ENCODE data around the gene PRDM7. TPM values are rescaled to one million over a fixed set of nuclear protein-coding genes. Genes with fewer than 3 reads are reported as not detected.
A peak's percentile ranks its signal among the peaks of the same experiment; 100 is the strongest.

Gene PRDM7
- total RNA-seq, 4 donors from 2014 or later: not detected

DNA sequence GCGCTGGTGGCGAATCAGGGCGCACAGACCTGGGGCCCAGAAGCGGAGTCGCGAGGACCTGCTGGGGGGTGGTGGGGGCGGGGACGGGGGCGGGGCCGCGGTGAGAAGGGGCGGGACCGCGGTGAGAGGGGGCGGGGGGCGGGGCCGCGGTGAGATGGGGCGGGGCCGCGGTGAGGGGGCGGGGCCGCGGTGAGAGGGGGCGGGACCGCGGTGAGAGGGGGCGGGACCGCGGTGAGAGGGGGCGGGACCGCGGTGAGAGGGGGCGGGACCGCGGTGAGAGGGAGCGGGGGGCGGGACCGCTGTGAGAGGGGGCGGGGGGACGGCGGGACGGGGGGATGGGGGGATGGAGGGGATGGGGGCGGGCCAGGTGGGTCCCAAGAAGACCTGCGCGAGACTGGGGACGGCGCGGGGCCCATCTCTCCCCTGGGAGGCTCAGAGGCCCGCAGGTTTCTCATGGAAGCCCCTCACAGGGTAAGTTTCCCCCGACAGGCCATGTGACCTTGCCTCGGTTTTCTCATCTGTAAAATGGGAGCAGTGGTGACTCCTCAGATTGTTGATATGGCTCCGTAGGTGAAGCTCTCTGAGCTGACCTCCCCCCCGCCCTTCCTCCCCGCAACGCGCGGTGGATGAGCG is 29.3 kb downstream of the PRDM7 start:
- H3K4me3 ChIP-seq: peak overlapping the region; percentile 11 to 50 (median 36)
- H3K9me3 ChIP-seq: no peaks in the 10 kb centered on the region
- TF ChIP-seq POLR2A (IDR thresholded peaks at IDR 0.05) (no peak), CTCF (IDR thresholded peaks at IDR 0.05) (no peak)
- no peaks in the 10 kb centered on the region for H3K36me3 ChIP-seq
- H3K4me1 ChIP-seq: peaks cover 0 to 20% (median 8%) of the 10 kb centered on the region in 4 donors
- DNase-seq: peak in 1 of 3 donors; percentile 45
- no peaks in the 10 kb centered on the region for H3K27me3 ChIP-seq
- peak overlapping the region in 1 of 4 donors; percentile 50 for H3K27ac ChIP-seq

GRCh38 chr16:90046971-90047713 is 30.0 kb downstream of the PRDM7 start:
- peak in 1 of 3 donors; percentile 61 for DNase-seq
- H3K36me3 ChIP-seq: no peaks in the 10 kb centered on the region
- peak overlapping the region; percentile 11 to 50 (median 36) for H3K4me3 ChIP-seq
- peak overlapping the region in 2 of 4 donors; percentile 8 to 50 for H3K27ac ChIP-seq
- no peaks in the 10 kb centered on the region for H3K9me3 ChIP-seq
- TF ChIP-seq CTCF (IDR thresholded peaks at IDR 0.05) (no peak), POLR2A (IDR thresholded peaks at IDR 0.05) (no peak)
- peaks cover 0 to 20% (median 8%) of the 10 kb centered on the region in 4 donors for H3K4me1 ChIP-seq
- H3K27me3 ChIP-seq: no peaks in the 10 kb centered on the region

DNA sequence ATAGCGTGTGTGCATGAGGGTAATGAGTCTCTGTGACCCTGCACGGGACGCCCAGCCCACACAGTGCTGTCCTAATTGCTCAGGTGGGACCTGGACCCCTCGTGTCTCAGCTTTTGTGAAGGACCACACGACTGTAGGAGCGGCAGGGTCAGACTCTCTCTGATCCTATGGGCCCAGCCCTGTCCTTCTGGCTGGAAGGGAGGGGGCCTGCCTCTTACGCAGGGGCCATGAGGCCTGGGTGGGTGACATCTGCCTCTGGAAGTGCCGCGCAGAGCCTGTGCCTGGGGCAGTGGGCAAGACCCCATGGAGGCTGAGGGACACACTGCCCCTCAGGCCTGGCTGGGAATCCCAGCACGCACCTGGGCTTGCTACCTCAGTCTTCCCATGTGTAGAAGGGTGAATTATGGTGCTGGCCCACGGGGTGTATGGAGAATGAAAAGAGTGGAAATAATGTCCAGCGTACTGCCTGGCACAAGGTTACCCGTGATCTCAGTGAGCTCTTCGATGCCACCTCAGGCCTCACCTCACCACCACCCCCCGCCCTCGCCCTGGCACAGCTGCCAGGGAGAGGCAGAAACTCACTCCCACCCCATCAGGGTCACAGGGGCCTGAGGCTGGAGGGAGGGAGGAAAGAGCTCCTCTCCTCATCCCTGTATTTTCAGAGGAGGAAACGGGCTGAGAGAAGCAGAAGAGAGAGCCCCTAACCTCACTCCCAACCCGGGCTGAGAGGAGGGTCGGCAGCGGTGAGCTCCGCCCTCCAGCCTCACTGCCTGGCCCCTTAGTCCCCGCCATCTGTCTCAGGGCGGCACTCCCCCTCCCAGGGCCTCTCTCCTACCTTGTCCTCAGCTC is 30.8 kb downstream of the PRDM7 start:
- H3K4me3 ChIP-seq: peak overlapping the region in 3 of 4 donors; percentile 11 to 50 (median 35)
- TF ChIP-seq CTCF (IDR thresholded peaks at IDR 0.05): no peak
- TF ChIP-seq POLR2A (IDR thresholded peaks at IDR 0.05): no peak
- H3K4me1 ChIP-seq: peaks cover 0 to 20% (median 8%) of the 10 kb centered on the region in 4 donors
- H3K27me3 ChIP-seq: no peaks in the 10 kb centered on the region
- DNase-seq: no peak
- H3K27ac ChIP-seq: peak overlapping the region in 1 of 4 donors; percentile 8
- H3K36me3 ChIP-seq: no peaks in the 10 kb centered on the region
- H3K9me3 ChIP-seq: no peaks in the 10 kb centered on the region

GRCh38 chr16:90044111-90044551 is 33.0 kb downstream of the PRDM7 start:
- Histone ChIP-seq H3K27ac (no peak overlapping the region), H3K9me3 (no peaks in the 10 kb centered on the region), H3K27me3 (no peaks in the 10 kb centered on the region), H3K36me3 (peaks cover 0 to 13% (median 0%) of the 10 kb centered on the region in 3 donors), H3K4me1 (peaks cover 0 to 20% (median 8%) of the 10 kb centered on the region in 4 donors), H3K4me3 (no peak overlapping the region)
- TF ChIP-seq CTCF (IDR thresholded peaks at IDR 0.05) (no peak), POLR2A (IDR thresholded peaks at IDR 0.05) (no peak)
- peak in 1 of 3 donors; percentile 65 for DNase-seq

- Histone ChIP-seq H3K9me3 (no peaks in the 10 kb centered on the region), H3K27me3 (no peaks in the 10 kb centered on the region), H3K4me3 (no peak overlapping the region)
These were observed 33.6 kb downstream of the PRDM7 start for GRCh38 chr16:90043526-90043925.

More at GRCh38 chr16:90043526-90043925, 33.6 kb downstream of the PRDM7 start:
- no peak overlapping the region for H3K27ac ChIP-seq
- no peak for TF ChIP-seq POLR2A (IDR thresholded peaks at IDR 0.05)
- no peak for TF ChIP-seq CTCF (IDR thresholded peaks at IDR 0.05)
- peaks cover 0 to 19% (median 0%) of the 10 kb centered on the region in 3 donors for H3K36me3 ChIP-seq
- DNase-seq: no peak
- peaks cover 0 to 20% (median 8%) of the 10 kb centered on the region in 4 donors for H3K4me1 ChIP-seq

Measured in Peyer's patch (tissue), 4 donors.